NCI-H2196 (cell line): ENCODE data around the gene PCBD1.

Experiments
- DNase-seq: peaks from one replicate; lab custom pipeline; 2025; ENCODE audit not compliant: unreplicated experiment; lab: John Stamatoyannopoulos, UW

PCBD1 gene

DNA sequence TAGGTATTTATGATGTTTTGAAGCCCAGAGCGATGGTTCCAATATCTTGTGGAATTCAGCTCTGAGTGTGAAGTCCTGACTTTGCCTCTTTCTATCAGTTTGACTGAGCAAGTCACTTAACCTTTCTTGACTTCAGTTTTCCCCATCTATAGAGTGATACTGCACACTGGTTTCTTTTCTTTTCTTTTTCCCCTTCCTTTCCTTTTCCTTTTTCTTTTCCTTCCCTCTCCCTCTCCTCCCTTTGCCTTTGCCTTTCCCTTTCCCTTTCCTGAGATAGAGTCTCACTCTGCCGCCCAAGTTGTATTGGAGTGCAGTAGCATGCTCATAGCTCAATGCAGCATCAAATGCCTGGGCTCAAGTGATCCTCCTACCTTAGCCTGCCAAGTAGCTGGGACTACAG lies 52.0 kb downstream of the PCBD1 start:
- no peak for DNase-seq

DNA sequence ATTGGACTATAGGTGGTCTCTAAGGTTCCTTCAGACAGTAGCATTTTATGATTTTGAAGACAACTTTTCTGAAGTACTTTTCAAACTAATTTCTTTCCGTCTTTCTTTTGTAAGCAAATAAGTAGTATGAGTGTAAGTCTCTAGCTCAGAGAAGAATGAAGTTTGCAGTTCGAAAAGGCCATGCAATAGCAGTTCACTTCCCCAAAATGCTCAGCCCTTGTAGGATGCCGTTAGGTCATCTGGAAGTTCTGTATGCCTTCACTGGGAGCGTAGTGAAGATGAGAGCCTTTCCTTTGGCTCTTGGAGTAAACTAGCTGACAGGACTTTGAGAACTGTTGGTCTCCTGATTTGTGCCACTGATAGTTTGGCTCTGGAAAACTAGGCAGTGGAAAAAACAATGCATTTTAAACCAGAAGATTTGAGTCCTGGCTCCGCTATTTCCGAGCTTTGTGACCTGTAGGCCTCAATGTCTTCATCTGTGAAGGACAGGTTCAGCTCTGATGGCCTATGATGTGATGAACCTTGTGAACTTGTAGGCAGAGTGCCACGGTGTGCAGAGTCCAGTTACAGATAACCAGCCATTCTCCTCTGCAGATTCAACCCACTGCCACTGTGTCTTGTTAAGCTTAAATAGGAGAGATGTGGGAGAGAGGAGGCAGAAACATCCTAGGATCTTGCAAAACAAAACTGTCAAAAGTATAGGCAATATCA lies 53.8 kb downstream of the PCBD1 start:
- no peak for DNase-seq

DNA sequence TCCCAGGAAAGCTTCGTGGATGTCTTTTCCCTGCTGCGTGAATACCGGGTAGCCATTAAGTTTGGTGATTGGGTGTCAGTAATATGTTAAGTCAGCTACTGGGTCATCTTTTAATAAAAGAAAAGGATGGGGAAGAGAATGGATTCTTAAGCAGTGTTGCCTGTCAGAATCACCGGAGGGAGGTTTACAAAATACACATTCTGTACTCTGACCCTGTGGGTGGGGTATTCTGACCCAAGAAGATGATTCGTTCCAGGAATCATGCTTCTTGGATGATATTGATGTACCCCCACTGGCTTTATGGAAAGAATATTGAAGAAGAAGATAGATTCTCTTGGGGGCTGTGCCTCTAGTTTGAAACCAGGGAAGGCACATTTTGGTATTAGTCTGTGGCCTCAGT lies 54.3 kb downstream of the PCBD1 start:
- no peak for DNase-seq

DNA sequence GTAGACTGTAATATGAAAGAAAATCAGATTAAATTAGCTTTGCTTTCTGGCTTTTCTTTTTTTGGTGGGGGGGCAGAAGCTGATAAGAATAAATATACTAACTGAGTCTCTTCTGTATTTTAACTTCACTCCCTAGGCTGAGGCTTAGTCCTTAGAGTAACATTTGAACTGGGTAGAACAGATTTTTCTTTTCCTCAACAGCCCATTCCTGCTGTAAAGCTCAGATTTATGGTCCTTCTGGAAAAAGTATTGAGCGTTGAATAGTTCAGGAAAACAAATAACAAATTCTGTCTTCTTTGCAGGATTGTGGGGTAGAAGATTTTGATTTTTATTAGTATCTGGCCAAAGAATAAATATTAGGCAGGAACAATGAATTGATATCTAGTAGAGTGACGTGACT lies 54.8 kb downstream of the PCBD1 start:
- no peak for DNase-seq
